GM12873 (cell line): ENCODE measurements around the gene CCNC.

Experiments
- CTCF ChIP-seq: IDR thresholded peaks from 2 replicates; pipeline ENCODE4 v1.5.1; 2012; ENCODE audit warnings: low read depth, mild to moderate bottlenecking, moderate library complexity, low read length, control low read depth; ENCODE audit not compliant: insufficient read depth; ENCODE audit errors: missing control alignments

CCNC gene

DNA sequence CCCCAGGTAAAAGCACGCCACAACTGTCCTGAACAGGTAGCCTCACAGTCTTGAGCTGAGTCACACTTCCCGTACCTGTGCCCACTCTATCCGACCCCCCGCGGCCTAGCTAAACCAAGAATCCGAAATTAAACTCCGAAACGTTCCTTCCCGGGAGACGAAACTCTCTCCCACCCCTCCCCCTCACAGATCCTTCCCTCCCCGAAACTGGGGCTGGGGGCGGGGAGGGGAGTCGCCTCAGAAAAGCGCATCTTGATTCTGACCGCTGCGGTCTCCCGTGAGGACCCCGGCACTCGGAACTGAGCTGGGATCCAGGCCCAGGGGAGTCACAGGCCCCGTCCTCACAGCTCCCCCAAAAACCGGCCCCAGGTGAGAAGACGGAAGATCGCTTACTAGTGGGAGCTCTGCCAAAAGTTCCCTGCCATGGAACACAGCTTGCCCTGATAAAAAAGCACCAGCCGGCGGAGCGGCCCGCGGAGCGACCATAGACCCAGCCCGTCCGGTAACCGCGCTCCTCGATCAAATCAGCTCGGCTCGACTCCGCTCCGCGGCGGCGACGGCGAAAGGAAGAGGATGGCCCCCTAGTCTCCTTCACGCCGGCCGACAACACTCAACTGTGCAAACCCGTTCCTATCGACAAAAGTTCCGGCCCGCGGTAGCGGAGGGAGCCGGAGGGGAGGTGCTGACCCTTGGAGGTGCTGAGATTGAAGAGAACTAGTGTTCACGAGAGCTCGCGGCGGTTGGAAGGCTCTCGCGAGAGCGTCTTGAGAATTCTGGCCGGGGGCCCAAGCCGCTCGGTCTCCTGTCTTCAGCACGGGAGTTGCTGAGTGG, at the start of gene CCNC:
CCNC (minus strand) TSS at position 558 of the 831 bp plus-strand sequence; CDS start at position 425, 133 bp downstream.
- TF ChIP-seq CTCF: no peak

- TF ChIP-seq CTCF: no peak
These were observed 48.7 kb upstream of the CCNC start for GRCh38 chr6:99617131-99617530.

GRCh38 chr6:99614430-99615186, 46.1 kb upstream of the CCNC start:
- no peak for TF ChIP-seq CTCF

GRCh38 chr6:99613705-99614429, 45.4 kb upstream of the CCNC start:
- no peak for TF ChIP-seq CTCF

DNA sequence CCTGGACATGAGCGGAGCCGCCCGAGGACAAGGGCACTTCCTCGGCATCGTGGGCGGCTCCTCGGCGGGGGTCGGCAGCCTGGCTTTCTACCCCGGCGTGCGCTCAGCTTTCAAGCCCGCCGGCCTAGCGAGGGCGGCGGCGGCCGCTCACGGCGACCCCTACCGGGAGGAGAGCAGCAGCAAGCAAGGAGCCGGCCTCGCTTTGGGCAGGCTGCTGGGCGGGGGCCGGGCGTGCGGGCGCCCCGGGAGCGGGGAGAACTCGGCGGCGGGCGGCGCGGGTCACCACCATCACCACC, 44.9 kb upstream of the CCNC start:
- peak; percentile 61 for TF ChIP-seq CTCF

- no peak for TF ChIP-seq CTCF
These were observed 44.3 kb upstream of the CCNC start for GRCh38 chr6:99612551-99613408.

GRCh38 chr6:99611148-99611547, 42.7 kb upstream of the CCNC start:
- TF ChIP-seq CTCF: no peak
